GM18907 (cell line): Measurements from ENCODE around the gene MEGF11.

Source experiments
- ATAC-seq: cut with Tn5 transposase; IDR thresholded peaks from one replicate; pipeline ENCODE4 v1.9.1; 2021; ENCODE audit warnings: mild to moderate bottlenecking, moderate library complexity; ENCODE audit not compliant: unreplicated experiment

MEGF11 gene

DNA sequence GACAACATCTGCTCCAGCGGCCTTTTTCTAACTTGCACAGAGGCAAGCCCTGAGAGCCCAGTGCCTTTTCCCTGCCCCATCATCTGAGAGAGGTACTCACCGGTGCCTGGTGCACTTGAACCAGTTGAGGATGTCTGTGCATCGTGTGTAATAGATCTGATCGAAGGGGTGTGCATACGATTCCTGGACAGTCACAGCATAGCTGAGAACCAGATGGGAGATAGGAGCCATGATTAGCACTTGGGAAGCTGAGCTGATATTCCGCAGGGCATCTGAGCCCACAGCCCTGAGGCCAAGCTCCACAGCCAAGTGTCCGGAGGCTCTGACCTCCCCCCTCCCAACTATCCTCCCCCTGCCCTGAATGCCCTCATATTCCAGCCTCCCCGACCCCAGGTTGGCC is 129.8 kb downstream of the MEGF11 start:
- ATAC-seq: no peak

DNA sequence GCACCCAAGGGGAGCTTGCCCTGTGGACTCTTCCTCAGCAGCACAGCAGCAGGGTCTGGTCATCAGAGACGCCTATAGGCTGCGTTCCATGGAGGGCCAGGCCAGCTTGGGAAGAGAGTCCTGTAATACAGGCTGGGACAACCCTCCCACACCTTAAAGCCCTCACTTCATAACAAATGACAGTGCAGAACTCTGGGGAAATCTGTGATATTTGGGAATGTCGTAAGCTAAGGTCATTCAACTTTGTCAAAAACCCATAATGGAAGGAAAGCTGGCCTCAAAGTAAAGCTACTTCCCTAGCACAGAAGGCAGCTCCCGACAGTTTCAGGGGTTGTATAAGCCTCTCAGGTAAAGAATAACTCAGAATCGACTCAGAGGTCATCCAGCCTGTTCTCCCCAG is 133.1 kb downstream of the MEGF11 start:
- no peak for ATAC-seq

DNA sequence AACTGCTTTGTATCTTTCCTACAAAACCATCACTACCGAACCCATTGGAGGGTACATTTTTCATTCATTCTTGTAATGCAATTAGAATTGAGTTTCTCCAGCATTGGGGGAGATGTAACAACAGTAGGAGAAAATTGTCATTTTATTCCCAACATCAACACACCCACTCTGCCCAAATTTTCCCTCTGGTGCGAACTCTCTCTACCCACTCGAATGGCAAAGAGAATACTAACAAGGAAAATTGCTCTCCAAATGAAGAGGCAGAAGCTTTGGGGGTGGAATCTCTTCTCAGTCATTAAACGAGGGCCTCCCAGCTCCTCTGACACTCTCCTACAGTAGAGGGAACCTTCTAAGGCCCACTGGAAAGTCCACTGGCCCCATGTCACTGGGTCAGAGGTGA is 135.7 kb downstream of the MEGF11 start:
- ATAC-seq: no peak

DNA sequence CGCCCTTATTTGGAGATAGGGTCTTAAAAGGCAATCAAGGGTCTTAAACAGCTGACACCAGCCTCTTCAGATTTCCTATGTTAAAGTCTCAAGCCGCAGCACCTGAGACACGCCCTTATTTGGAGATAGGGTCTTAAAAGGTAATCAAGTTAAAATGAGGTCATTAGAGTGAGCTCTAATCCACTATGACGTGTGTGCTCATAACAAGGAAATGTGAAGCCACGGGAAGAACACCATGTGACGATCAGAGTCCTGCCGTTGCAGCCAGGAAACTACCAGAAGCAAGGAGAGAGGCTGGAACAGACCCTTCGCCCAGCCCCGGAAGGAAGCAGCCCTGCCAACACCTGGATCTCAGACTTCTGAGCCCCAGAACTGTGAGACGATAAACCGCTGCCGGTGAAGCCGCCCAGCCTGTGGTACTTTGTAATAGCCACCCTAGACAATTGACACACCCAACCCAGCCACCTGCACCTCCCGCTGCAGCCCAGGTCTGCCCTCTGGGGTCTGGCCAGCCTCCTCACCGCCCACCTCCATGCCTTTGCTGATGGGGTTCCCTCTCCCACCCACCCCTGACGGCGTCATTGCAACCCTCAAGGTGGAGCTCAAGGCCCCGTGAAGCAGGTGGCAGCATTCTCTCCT is 137.9 kb downstream of the MEGF11 start:
- ATAC-seq: no peak

DNA sequence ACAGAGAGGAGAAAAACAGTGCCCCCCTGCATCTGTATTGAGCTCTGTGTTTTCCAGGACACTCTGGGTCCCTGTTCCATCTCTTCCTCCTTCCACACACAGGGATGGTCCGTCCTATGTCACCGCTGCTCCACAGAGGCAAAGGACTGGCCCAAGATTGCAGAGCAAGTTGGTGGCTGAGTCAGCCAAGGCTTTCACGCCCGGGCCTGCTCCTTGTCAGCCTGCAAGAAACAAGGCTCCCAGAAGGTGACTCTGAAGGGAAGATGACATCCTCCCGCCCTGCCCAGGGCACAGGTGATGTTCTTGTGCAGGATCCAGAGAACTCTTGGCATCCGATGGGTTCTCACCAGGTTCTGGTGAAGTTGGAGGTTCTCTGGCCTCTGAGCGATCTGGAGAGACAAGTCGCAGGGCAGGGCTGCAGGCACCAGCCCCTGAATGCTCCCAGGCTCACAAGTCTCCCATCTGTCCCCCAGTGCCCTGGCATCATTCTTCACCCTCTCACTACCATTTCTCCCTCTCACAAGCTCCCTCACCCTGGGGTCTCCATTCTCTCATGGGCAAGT is 138.6 kb downstream of the MEGF11 start:
- ATAC-seq: no peak

DNA sequence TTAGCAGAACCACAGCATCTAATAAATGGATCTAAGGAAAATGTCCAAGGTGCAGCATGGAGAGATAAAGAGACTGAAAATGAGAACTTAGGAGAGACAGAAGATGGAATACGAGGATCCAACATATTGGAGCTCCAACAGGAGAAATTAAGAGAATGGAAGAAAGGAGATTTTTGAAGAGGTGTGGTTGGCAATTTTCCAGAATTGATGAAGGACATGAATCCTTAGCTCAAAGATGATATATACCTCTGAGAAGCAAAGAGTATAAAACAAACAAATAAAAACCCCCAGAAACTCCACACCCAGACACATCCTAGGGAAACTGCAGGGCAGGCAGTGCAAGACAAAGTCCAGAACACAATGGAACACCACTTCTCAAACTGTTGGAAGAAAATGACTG is 141.2 kb downstream of the MEGF11 start:
- ATAC-seq: no peak

DNA sequence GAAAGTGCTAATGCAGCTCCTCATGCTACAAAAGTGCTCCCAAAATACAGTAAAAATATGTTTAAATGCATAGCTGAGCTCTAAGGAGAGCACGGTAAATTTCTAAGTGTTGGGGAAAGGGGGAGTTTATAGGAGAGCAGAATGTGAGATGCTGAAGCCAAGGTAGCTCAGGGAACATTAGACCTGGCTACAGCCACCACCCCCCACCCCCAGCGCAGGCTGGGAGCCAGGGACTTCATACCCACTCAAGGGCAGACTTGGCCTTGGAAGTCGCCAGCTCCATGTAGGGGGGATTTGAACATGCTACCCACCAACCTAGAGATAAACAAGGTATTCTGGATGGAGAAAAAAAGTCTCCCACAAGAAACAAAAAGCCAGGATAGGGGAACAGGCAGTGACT is 142.2 kb downstream of the MEGF11 start:
- ATAC-seq: no peak

DNA sequence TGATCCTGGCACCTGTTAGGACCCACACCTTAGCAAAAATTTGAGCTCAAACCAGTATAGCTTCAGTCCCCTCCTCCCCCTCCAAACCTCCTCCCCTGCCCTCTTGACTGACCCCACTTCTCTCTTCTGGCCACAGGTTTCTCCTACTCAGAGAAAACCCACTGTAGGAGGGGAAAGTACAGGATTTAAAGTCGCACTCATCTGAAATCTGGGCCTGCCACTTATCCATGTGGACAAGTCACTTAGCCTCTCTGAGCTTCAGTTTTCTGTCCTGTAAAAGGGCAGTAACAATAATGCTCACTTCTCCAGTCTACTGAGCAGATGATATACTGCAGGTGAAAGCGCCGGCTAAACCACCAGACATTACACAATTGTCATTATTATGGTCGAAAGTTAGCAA is 142.7 kb downstream of the MEGF11 start:
- ATAC-seq: no peak

DNA sequence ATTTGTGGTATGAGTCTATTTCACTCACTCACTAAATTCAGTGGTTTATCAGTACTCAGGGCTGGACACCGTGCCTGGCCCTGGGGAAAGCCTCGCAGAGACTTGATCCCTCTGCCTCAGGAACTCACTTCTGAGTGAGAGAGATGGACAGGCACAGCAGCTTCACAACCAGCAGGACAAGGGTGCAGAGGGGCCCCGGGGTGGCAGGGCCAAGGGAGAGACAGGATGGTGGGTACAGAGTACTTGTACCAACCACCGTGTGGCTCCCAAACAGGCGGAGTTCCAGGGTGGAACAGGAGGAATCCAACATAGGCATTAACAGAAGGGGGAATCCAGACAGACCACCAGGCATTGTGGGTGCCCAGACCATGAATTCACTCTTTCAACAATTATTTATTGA is 143.7 kb downstream of the MEGF11 start:
- ATAC-seq: no peak

DNA sequence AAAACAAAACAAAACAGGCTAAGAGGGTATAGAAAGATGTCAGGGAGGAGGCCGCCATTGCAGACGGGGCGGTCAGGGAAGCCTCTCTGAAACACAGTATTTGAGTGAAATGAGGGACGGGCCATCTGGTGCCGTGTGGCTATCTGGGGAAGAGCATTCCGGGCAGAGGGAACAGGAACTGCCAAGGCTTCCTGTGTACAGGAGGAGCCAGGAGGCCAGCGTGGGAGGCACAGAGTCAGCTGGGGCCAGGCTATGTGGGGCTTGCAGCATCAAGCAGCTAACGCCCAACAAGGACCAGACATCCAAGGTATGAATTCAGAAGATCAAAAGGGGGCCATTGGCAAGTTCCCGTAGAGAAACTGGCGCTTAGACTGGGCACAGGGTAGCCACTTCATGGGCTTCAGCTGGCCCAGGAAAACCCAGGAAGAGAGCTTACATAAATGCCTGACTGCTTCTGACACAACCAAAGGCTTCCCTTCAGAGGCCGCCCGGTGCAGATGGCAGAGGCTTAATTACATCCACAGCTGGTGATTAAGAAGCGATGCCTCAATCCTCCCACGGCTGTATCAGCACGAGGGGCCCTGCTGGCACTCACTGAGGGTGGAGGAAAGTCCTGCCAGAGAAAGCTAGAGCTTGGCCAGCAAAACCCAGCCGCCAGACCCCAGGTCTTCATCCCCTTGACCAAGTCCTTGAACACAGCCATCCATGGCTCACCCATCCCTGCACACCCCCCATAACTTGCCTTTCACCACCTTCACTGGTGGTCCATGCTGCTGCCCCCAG is 144.9 kb downstream of the MEGF11 start:
- no peak for ATAC-seq

DNA sequence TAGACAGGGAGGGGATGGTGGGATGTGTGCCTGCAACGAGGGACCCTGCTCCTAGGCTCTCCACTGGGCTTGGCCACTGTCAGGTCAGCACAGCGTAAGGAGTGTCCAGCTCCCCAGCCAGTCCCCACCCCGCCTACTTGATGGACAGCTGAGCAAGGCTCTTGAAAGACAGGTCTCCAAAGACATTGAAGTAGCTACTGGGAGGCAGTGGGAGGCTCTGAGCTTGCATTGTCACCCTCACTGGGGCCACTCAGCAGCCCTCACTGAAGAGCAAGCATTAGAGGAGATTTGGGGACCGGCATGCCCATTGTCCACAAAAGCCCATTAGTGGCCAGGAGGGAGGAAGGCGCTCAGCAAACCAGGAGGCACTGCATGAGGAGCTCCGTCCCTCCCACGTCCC is 146.5 kb downstream of the MEGF11 start:
- no peak for ATAC-seq

DNA sequence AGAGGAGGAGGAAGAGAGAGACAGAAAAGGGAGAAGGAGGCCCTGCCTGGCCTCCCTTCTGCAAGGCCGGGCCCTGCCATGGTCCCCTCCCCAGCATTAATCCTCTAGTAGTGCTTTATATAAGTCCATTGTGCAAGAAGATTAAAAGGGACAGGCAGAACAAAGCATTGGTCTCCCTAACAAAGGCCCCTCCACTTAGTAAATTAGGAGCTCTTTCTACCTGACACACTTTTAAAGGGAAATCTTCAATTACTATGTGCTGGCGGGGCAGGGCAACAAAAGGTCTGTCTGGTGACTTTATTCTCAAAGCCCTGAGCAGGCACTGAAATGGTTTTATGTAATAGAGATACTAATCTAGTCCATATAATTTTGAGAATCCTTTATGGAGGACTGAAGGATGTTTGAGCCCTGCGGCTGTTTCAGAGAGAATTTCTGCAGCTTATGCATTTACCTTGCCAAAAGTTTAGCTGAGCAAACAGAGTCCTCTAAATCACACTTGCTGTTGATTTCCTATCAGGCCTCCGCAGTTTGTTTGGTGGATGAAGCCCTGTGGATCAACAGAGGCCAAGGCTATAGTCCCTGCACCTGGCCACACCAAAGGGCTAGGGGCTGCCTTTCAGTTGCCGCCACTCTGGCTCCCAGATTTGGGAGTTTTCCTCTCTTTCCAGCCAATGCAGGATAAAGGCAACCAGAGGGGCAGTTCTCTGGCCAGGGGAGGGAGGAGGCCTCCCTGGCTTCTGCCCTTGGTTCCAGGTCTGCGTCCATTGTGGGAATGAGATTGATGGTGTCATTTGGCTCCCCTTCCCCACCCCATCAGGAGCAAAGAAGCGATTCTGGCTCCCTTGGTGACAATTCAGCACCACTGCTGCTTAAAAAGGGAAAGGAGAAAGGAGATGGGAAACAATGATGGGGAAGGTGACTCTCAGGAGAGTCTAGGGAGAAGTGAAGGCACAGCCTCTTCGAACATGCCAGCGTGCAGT is 148.0 kb downstream of the MEGF11 start:
- ATAC-seq: no peak

DNA sequence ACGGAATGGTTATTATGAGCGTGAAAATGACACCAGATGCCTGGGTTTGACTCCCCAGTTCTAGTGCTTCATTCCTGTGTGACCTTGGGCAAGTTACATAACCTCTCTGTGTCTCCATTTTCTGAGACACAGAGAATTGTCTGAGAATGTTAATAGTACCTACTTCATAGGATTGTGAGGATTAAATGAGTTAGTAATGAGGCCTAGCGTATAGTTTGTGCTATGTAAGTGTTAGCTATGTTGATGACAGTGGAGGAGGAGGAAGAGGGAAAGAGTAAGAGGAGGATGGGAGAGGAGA is 150.3 kb downstream of the MEGF11 start:
- no peak for ATAC-seq

DNA sequence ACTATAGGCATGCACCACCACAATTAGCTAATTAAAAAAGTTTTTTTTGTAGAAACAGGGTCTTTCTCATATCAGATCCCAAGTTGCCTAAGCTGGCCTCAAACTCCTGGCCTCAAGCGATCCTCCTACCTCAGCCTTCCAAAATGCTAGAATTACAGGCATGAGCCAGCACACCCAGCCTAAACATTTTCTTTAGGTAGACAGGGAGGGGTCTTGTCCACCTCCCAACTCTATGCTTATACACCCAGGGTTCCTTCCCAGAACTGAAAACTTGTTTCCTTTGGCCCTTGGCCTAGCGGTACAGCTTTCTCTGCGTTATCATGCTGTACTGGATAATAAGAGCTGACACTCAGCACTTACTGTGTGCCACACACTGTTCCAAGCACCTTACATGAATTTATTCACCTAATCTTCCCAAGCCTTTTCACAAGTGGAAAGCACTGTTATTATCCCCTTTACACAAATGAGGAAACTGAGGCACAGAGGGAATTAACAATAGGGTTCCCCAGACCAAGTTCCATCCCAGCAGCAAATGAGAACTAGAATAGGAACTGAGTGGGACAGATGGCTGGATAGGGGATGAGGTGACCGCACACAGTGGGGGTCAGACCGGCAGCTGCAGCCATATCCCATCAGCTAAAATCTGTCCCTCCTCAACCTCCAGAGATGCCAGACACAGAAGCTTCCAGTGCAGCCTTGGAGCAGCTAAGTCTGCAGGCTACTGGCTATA is 150.8 kb downstream of the MEGF11 start:
- ATAC-seq: no peak

DNA sequence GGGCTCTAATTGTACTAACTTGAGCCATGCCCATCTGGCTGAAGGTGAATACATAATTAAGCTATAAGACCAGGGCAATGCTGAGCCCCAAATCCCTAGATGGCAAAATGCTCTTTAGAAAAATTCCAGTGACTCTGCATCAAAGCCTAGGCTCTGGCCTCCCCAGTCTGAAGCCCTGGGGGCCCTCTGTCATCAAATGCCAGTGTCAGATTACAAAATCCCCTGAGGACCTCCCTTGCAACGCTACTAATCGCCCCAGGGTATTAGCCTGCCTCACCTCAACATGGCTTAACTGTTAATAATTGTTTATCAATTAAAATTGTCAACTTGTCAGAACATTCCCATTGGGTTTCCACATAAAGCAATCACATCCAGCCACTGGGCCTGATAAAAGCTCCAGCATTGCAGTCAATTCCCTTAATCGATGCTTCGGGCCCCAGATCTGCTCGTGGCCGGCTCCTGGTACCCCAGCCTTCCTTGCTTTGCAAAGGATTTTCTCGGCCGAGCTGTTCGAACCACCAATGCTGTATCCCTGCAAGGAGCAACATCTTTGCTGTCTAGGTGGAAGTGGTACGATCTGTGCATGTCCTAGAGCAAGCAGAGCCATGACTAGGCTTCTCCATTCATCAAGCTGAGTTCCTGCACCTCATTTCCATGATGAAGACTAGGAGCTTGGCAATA is 151.7 kb downstream of the MEGF11 start:
- no peak for ATAC-seq

DNA sequence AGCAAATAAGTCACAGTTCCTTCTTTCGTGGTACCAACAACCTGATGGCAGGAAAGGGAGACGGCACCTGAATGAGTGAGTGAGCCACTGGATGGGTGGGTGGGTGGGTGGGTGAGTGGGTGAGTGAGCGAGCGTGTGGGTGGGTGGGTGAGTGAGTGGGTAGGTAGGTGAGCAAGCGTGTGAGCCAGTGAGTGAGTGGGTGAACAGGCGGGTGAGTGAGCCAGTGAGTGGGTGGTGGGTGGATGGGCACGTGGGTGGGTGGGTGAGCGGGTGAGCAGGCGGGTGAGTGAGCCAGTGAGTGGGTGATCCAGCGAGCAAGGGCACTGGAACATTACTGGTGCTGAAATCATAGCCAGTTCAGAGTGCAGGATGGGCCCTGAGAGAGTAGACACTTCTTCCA is 152.8 kb downstream of the MEGF11 start:
- ATAC-seq: no peak

DNA sequence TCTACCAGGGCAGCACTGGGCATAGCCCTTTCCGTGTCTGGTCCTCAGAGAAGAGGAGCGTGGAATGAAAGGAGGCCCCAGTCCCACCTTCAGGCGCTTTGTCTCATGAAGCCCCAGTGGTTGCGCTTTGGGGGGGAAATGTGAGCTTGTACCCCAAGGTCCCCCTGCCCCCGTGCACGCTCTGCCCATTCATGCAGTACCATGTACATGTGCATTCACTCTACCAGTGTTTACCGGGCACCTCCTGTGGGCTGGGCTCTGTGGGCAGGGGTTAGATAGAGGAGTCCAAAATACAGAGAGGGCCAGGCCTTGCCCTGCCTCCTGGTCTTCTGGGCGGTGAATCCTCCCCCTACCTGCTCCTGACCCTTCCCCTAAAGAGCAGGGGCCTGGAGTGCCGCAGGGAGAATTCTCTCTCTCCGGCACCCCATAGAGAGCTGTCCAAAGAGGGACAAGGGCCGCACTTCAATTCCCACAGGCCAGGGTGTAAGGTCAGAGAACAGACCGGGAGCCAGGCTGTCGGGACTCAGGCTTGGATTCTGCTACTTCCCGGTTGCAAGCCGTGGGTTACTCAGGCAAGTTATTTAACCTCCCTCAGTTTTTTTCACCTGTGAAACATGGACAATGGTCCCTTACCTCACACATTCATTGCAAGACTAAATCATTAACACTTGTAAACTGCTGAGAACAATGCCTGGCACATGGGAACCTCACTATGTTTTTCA is 153.4 kb downstream of the MEGF11 start:
- ATAC-seq: no peak

DNA sequence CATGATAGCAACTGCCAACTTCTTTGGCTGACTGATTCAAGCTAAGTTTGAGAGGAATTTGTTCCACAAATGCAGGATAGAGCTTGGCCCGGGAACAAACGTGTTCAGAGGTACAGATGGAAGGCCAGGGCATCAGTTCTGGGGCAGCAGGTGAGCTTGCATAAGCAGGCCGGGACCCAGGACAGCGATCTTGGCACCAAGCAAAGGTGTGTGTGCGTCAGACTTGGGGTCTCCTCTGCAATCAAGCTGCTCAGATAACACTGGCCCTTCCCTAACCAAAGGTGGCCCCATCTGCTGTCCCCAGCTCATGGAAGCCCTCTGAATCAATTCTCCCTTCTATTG is 155.6 kb downstream of the MEGF11 start:
- no peak for ATAC-seq

DNA sequence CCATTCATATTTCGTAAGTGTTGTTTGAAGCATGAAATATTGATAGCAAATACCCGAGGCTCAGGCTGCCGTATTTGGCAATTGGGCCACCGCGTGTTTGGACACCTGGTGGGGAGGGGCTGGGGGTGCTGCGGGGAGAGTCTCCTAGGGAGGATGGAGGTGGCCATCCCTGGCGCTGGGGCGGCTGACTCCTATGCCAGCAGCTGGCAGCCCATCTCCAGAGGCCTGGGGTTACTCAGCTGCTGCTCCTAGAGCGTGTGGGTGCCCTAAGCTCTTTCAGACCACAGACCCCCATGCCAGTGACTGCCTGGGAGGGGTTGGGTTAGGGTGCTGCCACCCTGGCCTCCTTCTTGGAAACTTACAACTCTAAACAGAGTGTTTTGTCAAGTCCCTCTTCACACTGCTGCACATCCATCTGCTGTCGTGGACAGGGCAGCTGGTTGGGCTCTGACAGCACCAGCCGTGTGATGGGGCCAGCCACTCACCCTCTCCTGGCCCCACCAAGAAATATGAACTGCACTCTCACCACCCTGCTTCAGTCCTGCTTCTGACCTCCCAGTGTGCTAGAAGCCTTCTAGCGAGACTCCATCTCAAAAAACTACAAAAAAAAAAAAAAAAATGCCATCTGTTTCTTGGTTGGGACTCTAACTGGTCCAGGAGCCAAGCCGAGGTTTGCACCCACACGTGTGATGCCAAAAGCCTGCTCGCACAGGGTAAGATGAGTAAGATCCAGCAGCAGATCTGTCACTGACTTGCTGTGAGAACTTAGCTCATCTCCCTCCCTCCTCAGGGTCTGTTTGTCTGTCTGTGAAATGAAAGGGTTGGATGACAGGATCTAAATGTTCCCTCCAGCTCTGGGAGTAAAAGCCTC is 156.2 kb downstream of the MEGF11 start:
- no peak for ATAC-seq
